ENCODE measurements around the gene LRMDA.

LRMDA gene

GRCh38 chr10:75476985-75477384, 45.6 kb downstream of the LRMDA start:
- no peak for DNase-seq (ENCODE audit: low spot score)

- DNase-seq (ENCODE audit: low spot score) = no peak
Measured at GRCh38 chr10:75477680-75478079, 46.3 kb downstream of the LRMDA start.

GRCh38 chr10:75480374-75480773, 49.0 kb downstream of the LRMDA start:
- DNase-seq (ENCODE audit: low spot score) = no peak

- DNase-seq (ENCODE audit: low spot score) = no peak
Measured at GRCh38 chr10:75483188-75483587, 51.8 kb downstream of the LRMDA start.

- DNase-seq (ENCODE audit: low spot score) = no peak
Measured at GRCh38 chr10:75484717-75485116, 53.3 kb downstream of the LRMDA start.

- no peak for DNase-seq (ENCODE audit: low spot score)
Measured at GRCh38 chr10:75486591-75486990, 55.2 kb downstream of the LRMDA start.

- no peak for DNase-seq (ENCODE audit: low spot score)
Measured at GRCh38 chr10:75487087-75487754, 55.8 kb downstream of the LRMDA start.

- no peak for DNase-seq (ENCODE audit: low spot score)
Measured at GRCh38 chr10:75487755-75488125, 56.3 kb downstream of the LRMDA start.

- no peak for DNase-seq (ENCODE audit: low spot score)
Measured at GRCh38 chr10:75492173-75492925, 60.9 kb downstream of the LRMDA start.

GRCh38 chr10:75493464-75493863, 62.0 kb downstream of the LRMDA start:
- DNase-seq (ENCODE audit: low spot score) = no peak

- no peak for DNase-seq (ENCODE audit: low spot score)
Measured at GRCh38 chr10:75495434-75496190, 64.2 kb downstream of the LRMDA start.

GRCh38 chr10:75496191-75496567, 64.8 kb downstream of the LRMDA start:
- no peak for DNase-seq (ENCODE audit: low spot score)

- no peak for DNase-seq (ENCODE audit: low spot score)
Measured at GRCh38 chr10:75497997-75498883, 66.8 kb downstream of the LRMDA start.

GRCh38 chr10:75498884-75499350, 67.5 kb downstream of the LRMDA start:
- no peak for DNase-seq (ENCODE audit: low spot score)

- DNase-seq (ENCODE audit: low spot score) = no peak
Measured at GRCh38 chr10:75499556-75500160, 68.2 kb downstream of the LRMDA start.

- DNase-seq (ENCODE audit: low spot score) = no peak
Measured at GRCh38 chr10:75502389-75502788, 71.0 kb downstream of the LRMDA start.

- no peak for DNase-seq (ENCODE audit: low spot score)
Measured at GRCh38 chr10:75502838-75503237, 71.4 kb downstream of the LRMDA start.

GRCh38 chr10:75505293-75505692, 73.9 kb downstream of the LRMDA start:
- DNase-seq (ENCODE audit: low spot score) = no peak

- DNase-seq (ENCODE audit: low spot score) = no peak
Measured at GRCh38 chr10:75505840-75506506, 74.5 kb downstream of the LRMDA start.

- DNase-seq (ENCODE audit: low spot score) = no peak
Measured at GRCh38 chr10:75506930-75507329, 75.5 kb downstream of the LRMDA start.

- DNase-seq (ENCODE audit: low spot score) = no peak
Measured at GRCh38 chr10:75507469-75507868, 76.0 kb downstream of the LRMDA start.

Data from ecto neural progenitor cell (in vitro differentiated cells).